GM18520 (cell line): ENCODE measurements around the gene NFKB1.

Experiments used
- ATAC-seq: cut with Tn5 transposase; IDR thresholded peaks from one replicate; pipeline ENCODE4 v1.9.1; 2021; ENCODE audit not compliant: unreplicated experiment

NFKB1 gene

GRCh38 chr4:102497986-102498385 is 3.2 kb upstream of the NFKB1 start:
- no peak for ATAC-seq

GRCh38 chr4:102500352-102500695 is 835 bp upstream of the NFKB1 start:
- ATAC-seq = peak; percentile 18

- peak; percentile 25 for ATAC-seq
Measured at GRCh38 chr4:102501447-102501696, 213 bp downstream of the NFKB1 start.

GRCh38 chr4:102502543-102502818 is 1.3 kb downstream of the NFKB1 start:
- no peak for ATAC-seq

GRCh38 chr4:102503301-102503746 is 2.2 kb downstream of the NFKB1 start:
- ATAC-seq = no peak

GRCh38 chr4:102503831-102504786 is 3.0 kb downstream of the NFKB1 start:
- no peak for ATAC-seq

- no peak for ATAC-seq
Measured at GRCh38 chr4:102504941-102505340, 3.8 kb downstream of the NFKB1 start.

GRCh38 chr4:102505708-102506107 is 4.5 kb downstream of the NFKB1 start:
- ATAC-seq = no peak

- ATAC-seq = no peak
Measured at GRCh38 chr4:102506523-102506922, 5.4 kb downstream of the NFKB1 start.

- no peak for ATAC-seq
Measured at GRCh38 chr4:102511830-102512605, 10.9 kb downstream of the NFKB1 start.

- no peak for ATAC-seq
Measured at GRCh38 chr4:102514298-102514964, 13.3 kb downstream of the NFKB1 start.

GRCh38 chr4:102517753-102518152 is 16.6 kb downstream of the NFKB1 start:
- ATAC-seq = no peak

- ATAC-seq = no peak
Measured at GRCh38 chr4:102518703-102519131, 17.6 kb downstream of the NFKB1 start.

- ATAC-seq = no peak
Measured at GRCh38 chr4:102519925-102520324, 18.8 kb downstream of the NFKB1 start.

- no peak for ATAC-seq
Measured at GRCh38 chr4:102521570-102521969, 20.4 kb downstream of the NFKB1 start.

GRCh38 chr4:102522031-102522440 is 20.9 kb downstream of the NFKB1 start:
- no peak for ATAC-seq

- no peak for ATAC-seq
Measured at GRCh38 chr4:102524691-102525090, 23.5 kb downstream of the NFKB1 start.

GRCh38 chr4:102525097-102525496 is 23.9 kb downstream of the NFKB1 start:
- ATAC-seq = no peak

GRCh38 chr4:102525504-102525903 is 24.3 kb downstream of the NFKB1 start:
- ATAC-seq = no peak

GRCh38 chr4:102526532-102526931 is 25.4 kb downstream of the NFKB1 start:
- no peak for ATAC-seq

- ATAC-seq = no peak
Measured at GRCh38 chr4:102527695-102528283, 26.6 kb downstream of the NFKB1 start.

GRCh38 chr4:102529977-102530376 is 28.8 kb downstream of the NFKB1 start:
- ATAC-seq = no peak
